CD4-positive, alpha-beta T cell treated with Interleukin-4 for 1 hour (primary cell): ENCODE data around the gene IGFBP6.

Experiments used
- DNase-seq, 2 donors: peaks; one replicate each; pipeline ENCODE4 v3.0.0-alpha.2; 2020 to 2022

IGFBP6 gene

DNA sequence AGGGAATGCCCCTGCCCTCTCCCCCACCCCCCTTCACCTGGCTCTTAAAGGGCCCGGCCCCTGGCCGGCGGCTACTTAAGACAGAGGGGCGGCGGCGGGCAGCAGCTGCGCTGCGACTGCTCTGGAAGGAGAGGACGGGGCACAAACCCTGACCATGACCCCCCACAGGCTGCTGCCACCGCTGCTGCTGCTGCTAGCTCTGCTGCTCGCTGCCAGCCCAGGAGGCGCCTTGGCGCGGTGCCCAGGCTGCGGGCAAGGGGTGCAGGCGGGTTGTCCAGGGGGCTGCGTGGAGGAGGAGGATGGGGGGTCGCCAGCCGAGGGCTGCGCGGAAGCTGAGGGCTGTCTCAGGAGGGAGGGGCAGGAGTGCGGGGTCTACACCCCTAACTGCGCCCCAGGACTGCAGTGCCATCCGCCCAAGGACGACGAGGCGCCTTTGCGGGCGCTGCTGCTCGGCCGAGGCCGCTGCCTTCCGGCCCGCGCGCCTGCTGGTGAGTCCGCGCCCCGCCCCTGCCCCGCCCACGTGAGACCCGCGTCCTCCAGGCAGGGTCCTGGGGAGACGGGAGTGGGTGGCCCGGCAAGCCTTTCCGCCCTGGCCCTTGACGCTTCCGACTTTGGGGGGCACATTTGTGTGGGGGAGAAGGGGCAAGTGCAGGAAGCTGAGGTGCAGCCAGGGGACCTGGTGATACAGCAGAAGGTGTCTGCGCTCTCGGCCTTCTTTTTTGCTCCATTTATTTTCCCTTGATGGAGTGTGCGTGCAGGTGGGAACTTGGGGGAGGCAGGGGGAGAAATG is at the start of gene IGFBP6:
Gene IGFBP6, plus strand, starts transcription at position 104 of the 790 bp plus-strand sequence. Its CDS starts 51 bp downstream, at position 155.
- DNase-seq = peak; percentile 41 to 56

DNA sequence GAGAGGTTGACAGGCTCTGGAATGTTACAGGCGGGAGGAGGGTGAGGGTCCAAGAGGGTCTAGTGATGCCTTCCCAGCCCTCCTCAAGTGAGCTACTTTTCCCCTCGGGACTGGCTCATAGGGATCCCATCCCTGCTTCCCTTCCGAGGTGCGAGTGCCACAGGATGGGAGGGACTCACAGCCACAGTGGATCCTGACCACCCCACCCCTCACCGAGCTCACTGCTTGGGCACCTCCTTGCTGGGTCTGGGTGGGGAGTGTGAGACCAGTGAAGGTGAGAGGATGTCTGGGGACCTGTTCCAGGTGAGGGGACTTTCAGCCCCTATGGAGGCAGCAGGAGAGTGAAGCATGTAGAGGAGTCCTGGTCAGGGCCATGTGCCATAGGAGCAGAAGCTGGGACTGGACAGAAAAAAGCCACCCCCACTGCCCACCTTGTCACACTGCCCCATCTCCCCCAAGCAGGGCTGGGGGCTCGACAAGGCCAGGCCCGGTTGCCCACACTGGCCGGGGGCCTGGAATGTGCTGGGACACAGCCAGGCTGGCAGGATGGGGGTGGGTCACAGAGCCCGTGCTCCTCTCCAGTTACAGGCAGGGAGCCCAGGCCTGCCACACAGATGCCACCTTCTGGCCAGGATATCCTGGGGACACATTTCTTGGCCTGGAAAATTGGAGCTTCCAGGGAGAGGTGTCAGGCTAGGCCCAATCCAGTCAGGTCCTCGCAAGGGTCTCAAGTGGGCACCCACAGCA is 49.3 kb upstream of the IGFBP6 start:
- no peak for DNase-seq

- no peak for DNase-seq
Measured at GRCh38 chr12:53048780-53049401, 48.6 kb upstream of the IGFBP6 start.

DNA sequence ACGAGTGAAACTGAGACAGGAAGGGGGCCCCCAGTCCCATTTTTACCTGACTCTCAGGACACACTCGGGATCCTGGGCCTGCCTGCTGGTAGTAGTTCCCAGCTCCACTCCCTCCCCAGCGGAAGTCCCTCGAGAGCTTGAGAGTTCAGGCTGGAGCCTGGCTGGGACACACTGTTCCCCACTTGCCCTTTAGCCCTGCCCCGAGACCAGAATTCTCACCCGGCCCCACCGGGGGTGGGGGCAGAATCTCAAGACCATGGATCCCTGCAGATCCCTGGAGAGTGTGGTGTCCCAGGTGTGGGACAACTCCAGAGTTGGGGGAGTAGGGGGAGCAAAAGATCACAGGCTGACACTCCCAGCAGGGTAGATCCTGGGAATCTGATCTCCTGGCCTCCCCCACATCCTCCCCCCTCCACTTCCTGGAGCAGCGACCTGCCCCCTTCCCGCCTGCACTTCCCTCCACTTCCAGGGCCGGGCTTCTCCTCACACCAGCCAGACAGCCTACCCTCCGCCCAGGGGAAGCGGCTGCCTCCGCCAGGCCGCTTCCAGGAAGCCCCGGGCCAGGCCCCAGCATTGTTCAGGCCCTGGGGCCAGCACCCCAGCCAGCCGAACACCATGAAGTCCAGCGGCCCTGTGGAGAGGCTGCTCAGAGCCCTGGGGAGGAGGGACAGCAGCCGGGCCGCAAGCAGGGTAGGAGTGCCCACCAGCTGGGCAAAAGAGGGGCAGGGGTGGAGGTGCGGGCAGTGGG is 47.7 kb upstream of the IGFBP6 start, which contains the start of gene TNS2:
Gene TNS2, plus strand, starts transcription at position 495 of the 748 bp plus-strand sequence. Its CDS starts 121 bp downstream, at position 616.
- DNase-seq = no peak

DNA sequence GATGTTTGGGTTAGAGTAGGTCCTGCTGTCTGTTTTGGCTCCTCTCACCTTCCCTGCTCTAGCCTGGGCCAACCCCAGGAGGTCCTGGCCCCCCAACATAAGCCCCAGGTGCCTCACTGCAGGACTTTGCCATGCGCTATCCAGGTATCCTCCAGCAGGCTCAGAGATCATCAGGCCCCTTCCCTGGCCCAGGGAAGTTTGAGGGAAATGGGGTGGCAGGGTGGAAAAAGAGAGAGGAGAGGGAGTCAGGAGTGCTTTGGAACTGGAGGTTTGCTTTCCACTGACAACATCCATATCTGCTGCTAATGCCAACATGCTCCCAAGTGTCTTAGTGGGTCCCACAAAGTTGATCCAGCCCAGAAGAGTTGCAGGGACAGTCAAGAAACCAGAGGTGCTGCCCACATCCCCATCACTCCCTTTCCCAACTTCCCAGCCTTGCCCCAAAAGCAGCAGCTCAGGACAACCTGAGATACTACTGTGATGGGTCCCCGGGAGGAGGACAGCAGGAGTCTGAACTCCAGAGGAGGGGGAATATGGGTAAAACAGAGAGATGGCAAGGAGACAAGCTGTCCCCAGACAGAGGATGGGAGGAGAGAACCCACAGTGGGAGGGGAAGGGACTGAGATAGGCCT is 46.9 kb upstream of the IGFBP6 start:
- no peak for DNase-seq

- DNase-seq = no peak
Measured at GRCh38 chr12:53051058-53051880, 46.2 kb upstream of the IGFBP6 start.

- peak in 1 of 2 donors; percentile 9 for DNase-seq
Measured at GRCh38 chr12:53051881-53052412, 45.5 kb upstream of the IGFBP6 start.

- no peak for DNase-seq
Measured at GRCh38 chr12:53052419-53053217, 44.8 kb upstream of the IGFBP6 start.

- peak; percentile 55 to 71 for DNase-seq
Measured at GRCh38 chr12:53053218-53054111, 44.0 kb upstream of the IGFBP6 start.

GRCh38 chr12:53054112-53054878 is 43.2 kb upstream of the IGFBP6 start:
- DNase-seq = peak; percentile 94 to 95

GRCh38 chr12:53055471-53056266 is 41.8 kb upstream of the IGFBP6 start:
- DNase-seq = no peak

DNA sequence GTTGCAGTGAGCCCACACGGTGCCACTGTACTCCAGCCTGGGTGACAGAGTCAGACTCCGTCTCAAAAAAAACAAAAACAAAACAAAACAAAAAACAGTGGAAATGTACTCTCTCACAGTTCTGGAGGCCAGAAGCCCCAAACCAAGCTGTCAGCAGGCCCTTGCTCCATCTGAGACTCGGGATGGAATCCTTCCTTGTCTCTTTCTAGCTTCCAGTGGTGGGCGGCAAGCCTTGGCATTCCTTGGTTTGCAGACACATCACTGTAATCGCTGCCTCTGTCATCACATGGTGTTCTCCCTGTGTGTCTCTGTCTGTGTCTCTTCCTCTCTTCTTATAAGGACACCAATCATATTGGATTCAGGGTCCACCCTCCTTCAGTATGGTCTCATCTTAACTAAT is 41.2 kb upstream of the IGFBP6 start:
- no peak for DNase-seq

GRCh38 chr12:53056901-53057300 is 40.6 kb upstream of the IGFBP6 start:
- no peak for DNase-seq

GRCh38 chr12:53057816-53058500 is 39.5 kb upstream of the IGFBP6 start:
- DNase-seq = no peak

- DNase-seq = no peak
Measured at GRCh38 chr12:53058674-53059433, 38.6 kb upstream of the IGFBP6 start.
